H1 (cell line): ENCODE results near the gene UBE2E3. TPM values are rescaled to one million over a fixed set of nuclear protein-coding genes. Genes with fewer than 3 reads are reported as not detected.

Experiments
- CTCF ChIA-PET: fragments of 300-600 bp; sonication (Branson Sonifier 250); formaldehyde crosslinking; loops from one replicate; lab custom pipeline; 2021; ENCODE audit not compliant: partially characterized antibody; lab: Charles Lee
- POLR2A ChIA-PET: fragments of 300-600 bp; sonication (Branson Sonifier 250); formaldehyde crosslinking; loops from one replicate; lab custom pipeline; 2021; ENCODE audit warnings: inconsistent platforms; ENCODE audit not compliant: partially characterized antibody; lab: Charles Lee
- DNase-seq, 2 experiments: peaks; one replicate each; pipeline versions ENCODE4 v3.0.0 to v3.0.0-alpha.2; 2010 to 2022; ENCODE audit warnings: low spot score in 2 of 2, low read depth in 1 of 2, mixed read lengths in 1 of 2
- FAIRE-seq: peaks from 2 replicates; lab custom pipeline; 2011; peaks lifted over from hg19 to GRCh38; lab: Jason Lieb, UNC
- H2AFZ ChIP-seq: 2 replicates; pipeline ENCODE4 v1.8.1; 2012; ENCODE audit warnings: low read length, inconsistent platforms
- H2AK5ac ChIP-seq: 2 replicates; pipeline ENCODE4 v1.6.1; 2013; ENCODE audit warnings: low read depth, low read length
- H2BK120ac ChIP-seq: replicated peaks from 2 replicates; pipeline ENCODE3; 2013; ENCODE audit warnings: low read depth, low read length, inconsistent platforms
- H2BK12ac ChIP-seq: 2 replicates; pipeline ENCODE4 v1.6.1; 2013; ENCODE audit warnings: low read depth, low read length
- H2BK15ac ChIP-seq: 2 replicates; pipeline ENCODE4 v1.6.1; 2013; ENCODE audit warnings: low read length
- H2BK20ac ChIP-seq: 2 replicates; pipeline ENCODE4 v1.6.1; 2013; ENCODE audit warnings: low read length
- H2BK5ac ChIP-seq: 2 replicates; pipeline ENCODE4 v1.6.1; 2013; ENCODE audit warnings: low read depth, low read length
- H3K14ac ChIP-seq: 2 replicates; pipeline ENCODE4 v1.6.1; 2013; ENCODE audit warnings: inconsistent platforms; ENCODE audit not compliant: insufficient read length
- H3K18ac ChIP-seq: 2 replicates; pipeline ENCODE4 v1.6.1; 2013; ENCODE audit warnings: low read length; ENCODE audit errors: extremely low read depth
- H3K23ac ChIP-seq: 2 replicates; pipeline ENCODE4 v1.6.1; 2013; ENCODE audit warnings: inconsistent platforms; ENCODE audit not compliant: insufficient read length
- H3K23me2 ChIP-seq: 2 replicates; pipeline ENCODE4 v1.6.1; 2013; ENCODE audit warnings: low read depth, low read length
- H3K27ac ChIP-seq: 2 replicates; pipeline ENCODE4 v1.6.1; 2011; ENCODE audit warnings: low read depth, low read length, inconsistent platforms
- H3K27me3 ChIP-seq, 4 experiments: replicated peaks in 1 of 4; 1 replicate in 1 of 4; 2 replicates in 3 of 4; pipeline versions ENCODE4 v1.6.1 to v1.8.1; 2011 to 2013; ENCODE audit warnings: low read length in 3 of 4, mild to moderate bottlenecking in 3 of 4, inconsistent platforms in 2 of 4, mixed read lengths in 2 of 4, moderate library complexity in 1 of 4; ENCODE audit not compliant: control insufficient read depth in 3 of 4, insufficient read depth in 3 of 4; ENCODE audit errors: extremely low read depth in 1 of 4
- H3K36me3 ChIP-seq, 4 experiments: 2 replicates each; pipeline versions ENCODE4 v1.6.1 to v1.8.1; 2011 to 2013; ENCODE audit warnings: mild to moderate bottlenecking in 4 of 4, low read length in 3 of 4, moderate library complexity in 2 of 4, control low read depth in 1 of 4, inconsistent platforms in 1 of 4; ENCODE audit not compliant: insufficient read depth in 4 of 4, control insufficient read depth in 2 of 4
- H3K4ac ChIP-seq: replicated peaks from 2 replicates; pipeline ENCODE3; 2013; ENCODE audit warnings: low read length, low read depth, mixed read lengths, inconsistent platforms; ENCODE audit not compliant: insufficient read length
- H3K4me1 ChIP-seq, 4 experiments: replicated peaks in 1 of 4; 1 replicate in 1 of 4; 2 replicates in 3 of 4; pipeline versions ENCODE4 v1.6.1 to v1.8.1; 2011 to 2013; ENCODE audit warnings: low read length in 3 of 4, inconsistent platforms in 2 of 4, mixed read lengths in 1 of 4; ENCODE audit not compliant: insufficient read depth in 4 of 4, control insufficient read depth in 3 of 4
- H3K4me2 ChIP-seq, 2 experiments: 2 replicates each; pipeline versions ENCODE4 v1.6.1 to v1.8.1; 2011 to 2013; ENCODE audit warnings: low read depth in 2 of 2, low read length in 2 of 2, control low read depth in 1 of 2, inconsistent platforms in 1 of 2, mild to moderate bottlenecking in 1 of 2; ENCODE audit not compliant: insufficient read depth in 1 of 2
- H3K4me3 ChIP-seq, 4 experiments: fragments of 200-600, 300-600 bp in 1 of 4; sonication (generic), shearing (Covaris generic), sonication (Bioruptor Twin) in 1 of 4; 2 replicates each; pipeline versions ENCODE4 v1.5.1 to v1.8.1; 2011 to 2016; ENCODE audit warnings: low read length in 4 of 4, low read depth in 3 of 4, control low read depth in 2 of 4, inconsistent platforms in 2 of 4, mild to moderate bottlenecking in 2 of 4, mixed read lengths in 1 of 4, moderate library complexity in 1 of 4; ENCODE audit not compliant: insufficient read depth in 2 of 4; ENCODE audit errors: extremely low read depth in 1 of 4
- H3K56ac ChIP-seq: replicated peaks from 2 replicates; pipeline ENCODE3; 2013; ENCODE audit warnings: low read depth, mild to moderate bottlenecking, mixed read lengths, low read length, inconsistent platforms; ENCODE audit not compliant: insufficient read length
- H3K79me1 ChIP-seq: 2 replicates; pipeline ENCODE4 v1.6.1; 2013; ENCODE audit warnings: low read depth, low read length, control low read depth
- H3K79me2 ChIP-seq, 2 experiments: 2 replicates each; pipeline versions ENCODE4 v1.6.1 to v1.8.1; 2012 to 2013; ENCODE audit warnings: low read length in 2 of 2, mild to moderate bottlenecking in 2 of 2, inconsistent platforms in 1 of 2; ENCODE audit not compliant: insufficient read depth in 2 of 2, control insufficient read depth in 1 of 2
- H3K9ac ChIP-seq, 4 experiments: replicated peaks in 1 of 4; 1 replicate in 1 of 4; 2 replicates in 3 of 4; pipeline versions ENCODE4 v1.6.1 to v1.8.1; 2011 to 2013; ENCODE audit warnings: low read depth in 3 of 4, low read length in 3 of 4, control low read depth in 2 of 4, mild to moderate bottlenecking in 2 of 4, moderate library complexity in 2 of 4, inconsistent platforms in 1 of 4; ENCODE audit errors: extremely low read depth in 1 of 4
- H3K9me3 ChIP-seq, 2 experiments: 2 replicates each; pipeline versions ENCODE4 v1.6.1 to v1.8.1; 2012 to 2013; ENCODE audit warnings: mild to moderate bottlenecking in 2 of 2, moderate library complexity in 2 of 2, control low read depth in 1 of 2, inconsistent platforms in 1 of 2, low read depth in 1 of 2, low read length in 1 of 2, mixed read lengths in 1 of 2; ENCODE audit not compliant: insufficient read depth in 2 of 2
- H4K20me1 ChIP-seq, 2 experiments: replicated peaks in 1 of 2; 2 replicates each; pipeline versions ENCODE3 to v1.8.1; 2011 to 2013; ENCODE audit warnings: inconsistent platforms in 2 of 2, low read length in 2 of 2, mild to moderate bottlenecking in 1 of 2; ENCODE audit not compliant: insufficient read depth in 2 of 2, control insufficient read depth in 1 of 2
- H4K5ac ChIP-seq: 2 replicates; pipeline ENCODE4 v1.6.1; 2013; ENCODE audit warnings: low read length, low read depth, mixed read lengths, inconsistent platforms; ENCODE audit not compliant: insufficient read length
- H4K8ac ChIP-seq: 2 replicates; pipeline ENCODE4 v1.8.0; 2013; ENCODE audit warnings: mild to moderate bottlenecking, moderate library complexity, low read length, inconsistent platforms; ENCODE audit not compliant: insufficient read depth; ENCODE audit errors: extremely low read depth
- H4K91ac ChIP-seq: replicated peaks from 2 replicates; pipeline ENCODE3; 2013; ENCODE audit warnings: low read length, mixed read lengths, inconsistent platforms; ENCODE audit not compliant: insufficient read length
- BCL11A ChIP-seq, 2 experiments: IDR thresholded peaks; one replicate each; pipeline ENCODE4 v1.6.1; 2011; ENCODE audit warnings: low read depth in 2 of 2, low read length in 2 of 2, mild to moderate bottlenecking in 2 of 2
- CHD1 ChIP-seq: IDR thresholded peaks from 2 replicates; pipeline ENCODE4 v1.6.1; 2012; ENCODE audit warnings: low read depth, low read length, improper control_type of control experiment
- CTBP2 ChIP-seq: IDR thresholded peaks from 2 replicates; pipeline ENCODE4 v1.7.0; 2011; ENCODE audit warnings: borderline replicate concordance, mild to moderate bottlenecking, moderate library complexity, mixed read lengths, low read length; ENCODE audit not compliant: insufficient read depth, insufficient read length
- JUN ChIP-seq: IDR thresholded peaks from 2 replicates; pipeline ENCODE4 v1.6.1; 2011; ENCODE audit warnings: low read depth, mild to moderate bottlenecking, improper control_type of control experiment, low read length
- KDM4A ChIP-seq: IDR thresholded peaks from one replicate; pipeline ENCODE4 v1.7.1; 2012; ENCODE audit warnings: low read depth, mild to moderate bottlenecking, moderate library complexity, low read length, inconsistent platforms; ENCODE audit not compliant: severe bottlenecking
- POLR2AphosphoS5 ChIP-seq: IDR thresholded peaks from 2 replicates; pipeline ENCODE4 v1.6.1; 2011; ENCODE audit warnings: low read depth, low read length
- POU5F1 ChIP-seq: IDR thresholded peaks from 2 replicates; pipeline ENCODE4 v1.6.1; 2011; ENCODE audit warnings: low read depth, mild to moderate bottlenecking, low read length, moderate library complexity
- RFX5 ChIP-seq: IDR thresholded peaks from 2 replicates; pipeline ENCODE4 v1.6.1; 2011; ENCODE audit warnings: low read depth, low read length, improper control_type of control experiment, borderline replicate concordance
- SAP30 ChIP-seq: fragments of 300-600 bp; sonication (generic); IDR thresholded peaks from 2 replicates; pipeline ENCODE4 v1.7.1; 2012; ENCODE audit warnings: low read length, moderate library complexity, mild to moderate bottlenecking, inconsistent platforms; ENCODE audit not compliant: insufficient read depth, insufficient replicate concordance
- SIN3A ChIP-seq, 2 experiments: IDR thresholded peaks in 1 of 2; conservative IDR thresholded peaks in 1 of 2; 2 replicates each; pipeline ENCODE4 v1.6.1; 2011 to 2012; ENCODE audit warnings: low read length in 2 of 2, improper control_type of control experiment in 1 of 2, low read depth in 1 of 2, mild to moderate bottlenecking in 1 of 2
- SP2 ChIP-seq: IDR thresholded peaks from 2 replicates; pipeline ENCODE4 v1.6.1; 2012; ENCODE audit warnings: mild to moderate bottlenecking, low read length, inconsistent platforms
- SP4 ChIP-seq: IDR thresholded peaks from 2 replicates; pipeline ENCODE4 v1.6.1; 2012; ENCODE audit warnings: low read length, inconsistent platforms
- TAF7 ChIP-seq: optimal IDR thresholded peaks from 2 replicates; pipeline ENCODE3; 2011; ENCODE audit warnings: low read depth, mild to moderate bottlenecking, inconsistent platforms, low read length, moderate library complexity, borderline replicate concordance
- WGBS, 2 experiments: shearing (Covaris generic) in 1 of 2; methylation state at CpG; one replicate each; pipeline versions ENCODE4 v1.1.6 to v1.1.7; 2013 to 2015; ENCODE audit warnings: low lambda C conversion rate in 2 of 2, mixed read lengths in 2 of 2, inconsistent platforms in 1 of 2, low coverage in 1 of 2, missing lambda C conversion rate in 1 of 2; ENCODE audit not compliant: insufficient replicate concordance in 2 of 2, insufficient coverage in 1 of 2, insufficient read length in 1 of 2; ENCODE audit errors: extremely low coverage in 1 of 2, missing lambda C conversion rate in 1 of 2; 5-methylcytosine and 5-hydroxymethylcytosine counted together
- polyA plus RNA-seq, 7 experiments: library from polyadenylated mRNA; depleted of rRNA in 3 of 7; stranded (reverse) in 5 of 7; unstranded in 2 of 7; fragments of >200 nt in 5 of 7; fragments of 200-250 nt in 2 of 7; gene quantifications; 1 replicate in 5 of 7; 2 replicates in 1 of 7; 4 replicates in 1 of 7; pipeline versions ENCODE4 v1.2.1 to v1.2.3, GENCODE V29; 2011 to 2013; ENCODE audit warnings: missing spikeins in 2 of 7, mixed read lengths in 2 of 7
- total RNA-seq: library from RNA; stranded (reverse); fragmentation: NEBNext Ultra II Directional; extraction: Animal tissue kit (Norgen Biotek cat#: 25700); gene quantifications from 2 replicates; pipeline ENCODE4 v1.2.1, GENCODE V29; 2021

The UBE2E3 gene
- total and polyA plus RNA-seq, 2 of the 8 experiments (the other 6 are each of a cell fraction or from before 2014, with no cell fraction given): 106 to 132 TPM

DNA sequence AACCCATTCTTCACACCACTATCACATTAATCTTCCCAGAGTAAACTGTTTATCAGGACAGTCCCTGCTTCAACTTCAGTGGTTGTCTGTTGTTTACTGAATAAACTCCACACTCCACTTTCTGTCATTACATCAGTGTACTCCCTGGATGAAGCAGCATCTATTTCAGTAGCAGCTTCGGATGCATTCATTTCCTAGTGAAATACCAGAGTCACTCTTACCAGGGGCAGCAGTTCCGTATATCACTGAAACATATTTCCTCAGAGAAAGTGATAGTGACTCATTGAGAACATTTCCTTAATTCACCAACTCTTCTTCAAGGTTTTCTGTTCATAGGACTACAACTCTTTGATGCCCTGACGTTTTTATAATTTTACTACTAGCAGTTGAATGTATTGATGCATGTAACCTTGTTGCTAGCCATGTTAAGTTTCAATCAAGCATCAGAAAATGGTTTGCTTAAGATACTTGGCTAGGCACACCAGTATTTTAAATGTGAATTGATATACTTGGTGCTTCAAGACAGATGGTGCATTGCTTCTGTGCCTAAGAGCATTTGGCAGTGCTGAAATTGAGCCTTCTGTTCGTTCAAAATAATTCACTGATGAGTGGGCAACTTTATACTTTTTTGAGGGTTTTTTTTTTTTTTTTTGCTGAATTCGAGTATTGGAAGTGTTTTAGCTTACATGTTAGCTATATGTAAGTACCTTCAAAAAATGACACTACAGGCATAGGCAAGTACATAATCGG, 92.3 kb downstream of the UBE2E3 start:
- Histone ChIP-seq H2BK20ac (no peak overlapping the region), H2BK5ac (no peak overlapping the region), H2BK120ac (no peak overlapping the region), H3K27me3 (no peaks in the 10 kb centered on the region), H3K4me1 (no peaks in the 10 kb centered on the region), H2BK12ac (no peak overlapping the region), H4K20me1 (no peaks in the 10 kb centered on the region), H3K14ac (no peak overlapping the region), H3K79me1 (no peaks in the 10 kb centered on the region), H4K91ac (no peak overlapping the region), H3K23me2 (no peaks in the 10 kb centered on the region), H2AK5ac (no peak overlapping the region), H3K79me2 (peaks cover 0 to 3% of the 10 kb centered on the region in 2 experiments; a peak in 2 of 4 replicates), H3K23ac (no peak overlapping the region), H3K56ac (no peak overlapping the region), H3K36me3 (no peaks in the 10 kb centered on the region), H3K9me3 (no peaks in the 10 kb centered on the region), H4K8ac (no peak overlapping the region), H3K9ac (no peak overlapping the region), H3K4me3 (no peak overlapping the region), H3K27ac (no peak overlapping the region), H3K4me2 (no peak overlapping the region), H2BK15ac (no peak overlapping the region), H3K4ac (no peak overlapping the region), H3K18ac (no peak overlapping the region), H2AFZ (no peak overlapping the region), H4K5ac (no peak overlapping the region)
- POLR2A ChIA-PET: no interaction called here
- WGBS, 2 experiments: 90% methylated on average over 6 of the region's 6 CpGs; no CpG with 5 or more reads in 1 of the 2 experiments
- no peak for DNase-seq
- no peak for FAIRE-seq
- CTCF ChIA-PET: interaction anchor here (0.8 to 2.6 kb wide), 3 partner anchors 14 to 950 kb away, joined by 3 to 7 read pairs (median 3); no protein-coding TSS in a partner anchor
- TF ChIP-seq KDM4A (no peak), BCL11A (IDR thresholded peaks at IDR 0.05; ENCODE audit: low read depth in 2 of 2, low read length in 2 of 2) (no peak), SAP30 (no peak), TAF7 (no peak), POLR2AphosphoS5 (no peak), SP4 (no peak), RFX5 (no peak), JUN (no peak), POU5F1 (no peak), CTBP2 (no peak), SIN3A (conservative IDR thresholded peaks at IDR 0.05 in 1 of 2, IDR thresholded peaks at IDR 0.05 in 1 of 2; ENCODE audit: low read depth in 1 of 2, low read length in 2 of 2) (no peak), SP2 (no peak), CHD1 (no peak)
